BE2C (cell line): Measurements from ENCODE around the gene SCAF1.

ENCODE experiments used
- DNase-seq: peaks from one replicate; pipeline ENCODE4 v3.0.0-alpha.2; 2020
- H3K27me3 ChIP-seq: fragments of 250-450 bp; sonication (Bioruptor Pico); 2 replicates; pipeline ENCODE4 v1.5.1; 2020; ENCODE audit warnings: mild to moderate bottlenecking
- H3K36me3 ChIP-seq: fragments of 250-450 bp; sonication (Bioruptor Pico); 2 replicates; pipeline ENCODE4 v1.5.1; 2020; ENCODE audit warnings: mild to moderate bottlenecking
- H3K4me1 ChIP-seq: fragments of 250-450 bp; sonication (Bioruptor Pico); 2 replicates; pipeline ENCODE4 v1.5.1; 2020
- H3K4me3 ChIP-seq: 2 replicates; pipeline ENCODE4 v1.5.1; 2011; ENCODE audit warnings: low read depth, low read length
- H3K9me3 ChIP-seq: fragments of 250-450 bp; sonication (Bioruptor Pico); 2 replicates; pipeline ENCODE4 v1.5.1; 2020
- TF ChIP-seq, protein P1 (sequence below): IDR thresholded peaks from 2 replicates; pipeline ENCODE4 v1.5.1; 2012; ENCODE audit warnings: mild to moderate bottlenecking, low read depth, low read length

Gene SCAF1

GRCh38 chr19:49676136-49676783 is 34.3 kb downstream of the SCAF1 start:
- DNase-seq, result peak; percentile 84
- Histone ChIP-seq H3K9me3 (no peaks in the 10 kb centered on the region), H3K4me3 (peak overlapping the region; percentile 98), H3K36me3 (peaks cover 12% of the 10 kb centered on the region), H3K4me1 (peaks cover 12% of the 10 kb centered on the region), H3K27me3 (no peaks in the 10 kb centered on the region)
- TF ChIP-seq, protein P1, sequence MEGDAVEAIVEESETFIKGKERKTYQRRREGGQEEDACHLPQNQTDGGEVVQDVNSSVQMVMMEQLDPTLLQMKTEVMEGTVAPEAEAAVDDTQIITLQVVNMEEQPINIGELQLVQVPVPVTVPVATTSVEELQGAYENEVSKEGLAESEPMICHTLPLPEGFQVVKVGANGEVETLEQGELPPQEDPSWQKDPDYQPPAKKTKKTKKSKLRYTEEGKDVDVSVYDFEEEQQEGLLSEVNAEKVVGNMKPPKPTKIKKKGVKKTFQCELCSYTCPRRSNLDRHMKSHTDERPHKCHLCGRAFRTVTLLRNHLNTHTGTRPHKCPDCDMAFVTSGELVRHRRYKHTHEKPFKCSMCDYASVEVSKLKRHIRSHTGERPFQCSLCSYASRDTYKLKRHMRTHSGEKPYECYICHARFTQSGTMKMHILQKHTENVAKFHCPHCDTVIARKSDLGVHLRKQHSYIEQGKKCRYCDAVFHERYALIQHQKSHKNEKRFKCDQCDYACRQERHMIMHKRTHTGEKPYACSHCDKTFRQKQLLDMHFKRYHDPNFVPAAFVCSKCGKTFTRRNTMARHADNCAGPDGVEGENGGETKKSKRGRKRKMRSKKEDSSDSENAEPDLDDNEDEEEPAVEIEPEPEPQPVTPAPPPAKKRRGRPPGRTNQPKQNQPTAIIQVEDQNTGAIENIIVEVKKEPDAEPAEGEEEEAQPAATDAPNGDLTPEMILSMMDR, result no peak

DNA sequence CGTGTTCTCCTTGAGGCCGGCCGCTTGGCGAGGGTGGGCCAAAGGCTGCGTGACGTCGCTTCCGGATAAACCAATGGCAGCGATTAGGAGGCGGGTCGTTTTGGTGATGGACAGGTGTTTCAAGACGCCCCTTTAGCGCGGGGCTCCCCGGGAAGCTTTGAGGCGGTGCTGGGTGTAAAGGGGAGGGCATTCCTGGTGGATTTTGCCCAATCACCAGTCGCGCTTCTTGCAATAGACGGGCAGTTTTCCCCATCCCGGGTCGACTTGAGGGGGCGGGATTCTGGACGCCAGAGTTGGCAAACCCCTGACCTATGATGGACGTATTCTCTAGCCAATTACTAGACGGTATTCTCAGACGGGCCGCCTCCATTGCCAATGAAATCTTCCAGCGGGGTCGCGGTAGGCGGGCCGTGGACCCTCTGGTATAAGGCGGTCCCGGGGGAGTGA is 34.8 kb downstream of the SCAF1 start:
- Histone ChIP-seq H3K4me3 (peak overlapping the region; percentile 98), H3K36me3 (peaks cover 18% of the 10 kb centered on the region), H3K9me3 (no peaks in the 10 kb centered on the region), H3K4me1 (peaks cover 12% of the 10 kb centered on the region), H3K27me3 (no peaks in the 10 kb centered on the region)
- TF ChIP-seq, protein P1, result no peak
- DNase-seq, result peak; percentile 99

DNA sequence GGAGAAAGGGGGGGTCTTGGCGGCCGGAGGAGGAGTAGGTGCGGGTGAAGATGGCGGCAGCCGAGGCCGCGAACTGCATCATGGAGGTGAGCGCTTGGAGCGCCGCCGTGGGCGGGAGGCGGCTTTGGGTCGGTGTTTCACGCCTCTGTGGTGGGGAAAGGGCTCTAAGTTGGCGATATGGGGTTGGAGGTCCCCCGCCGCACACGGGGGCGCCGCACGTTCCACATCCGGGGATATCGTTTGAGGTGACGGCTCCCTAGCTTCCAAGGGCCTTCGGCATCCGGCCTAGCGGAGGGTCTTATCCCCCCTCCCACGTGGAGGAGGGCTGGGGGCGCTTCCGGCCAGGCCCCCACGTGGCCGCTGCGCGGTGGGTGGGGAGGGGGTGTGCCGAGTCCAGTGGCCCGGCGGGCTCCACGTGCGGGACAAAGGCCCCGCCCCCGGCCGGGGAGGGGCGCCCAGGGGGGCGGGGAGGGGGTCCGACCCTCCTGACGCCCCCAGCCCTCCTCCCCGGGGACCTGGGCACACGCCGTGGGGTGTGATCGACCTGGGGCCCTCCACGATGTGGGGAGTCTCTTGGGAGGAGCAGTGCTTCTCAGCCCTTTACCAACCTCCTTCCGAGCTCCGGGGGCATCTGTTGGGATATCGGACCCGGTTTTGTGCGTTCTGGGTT is 35.4 kb downstream of the SCAF1 start, which contains the start of gene PRMT1:
TSS of gene PRMT1 (plus strand) at position 41 of the 670 bp plus-strand sequence. CDS start at position 51, 10 bp downstream.
- H3K9me3 ChIP-seq, result no peaks in the 10 kb centered on the region
- no peaks in the 10 kb centered on the region for H3K27me3 ChIP-seq
- peaks cover 23% of the 10 kb centered on the region for H3K36me3 ChIP-seq
- peak; percentile 79 for DNase-seq
- TF ChIP-seq, protein P1, result no peak
- peak within 1 kb of the TSS; percentile 98 for H3K4me3 ChIP-seq
- H3K4me1 ChIP-seq, result peaks cover 12% of the 10 kb centered on the region

DNA sequence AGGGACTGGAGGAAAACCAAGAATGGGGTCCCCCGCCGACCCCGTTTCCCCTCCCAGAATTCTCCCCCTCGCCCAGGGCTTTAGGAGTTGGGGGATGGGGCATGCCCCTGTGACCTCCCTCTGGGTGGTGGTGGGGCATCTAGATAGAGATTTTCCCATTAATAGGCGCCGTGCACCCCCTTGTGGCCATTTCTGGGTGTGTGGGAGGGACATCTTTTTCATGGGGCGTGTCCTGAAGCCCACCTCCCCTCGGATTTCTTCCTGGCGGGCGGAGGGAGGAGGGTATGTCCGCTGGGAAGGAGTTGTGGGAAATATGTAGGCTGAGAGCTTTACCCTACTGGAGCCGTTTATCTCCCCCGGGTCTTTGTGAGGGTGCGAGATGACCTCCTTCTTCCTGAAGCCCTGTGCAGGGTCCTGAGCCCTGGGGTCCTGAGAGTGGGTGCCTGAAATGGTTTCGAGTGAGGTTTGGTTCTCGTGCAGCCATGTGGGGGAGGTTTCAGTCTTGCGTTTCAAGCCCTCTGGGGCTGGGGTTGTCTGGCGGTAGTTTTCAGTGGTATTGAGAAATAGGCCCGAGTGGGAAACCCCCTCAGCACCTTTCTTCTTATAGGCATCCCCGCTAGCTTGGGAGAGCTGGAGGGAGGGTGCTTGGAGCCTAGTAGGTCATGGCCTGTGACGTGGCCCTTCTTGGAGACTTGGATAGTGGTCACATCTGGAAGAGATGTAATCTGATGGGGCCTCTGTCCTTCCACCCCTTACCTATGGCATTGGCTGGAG is 36.1 kb downstream of the SCAF1 start:
- Histone ChIP-seq H3K36me3 (peaks cover 30% of the 10 kb centered on the region), H3K4me1 (peaks cover 12% of the 10 kb centered on the region), H3K27me3 (no peaks in the 10 kb centered on the region), H3K4me3 (peak overlapping the region; percentile 98), H3K9me3 (no peaks in the 10 kb centered on the region)
- TF ChIP-seq, protein P1, result peak; percentile 71
- DNase-seq, result peak; percentile 90

DNA sequence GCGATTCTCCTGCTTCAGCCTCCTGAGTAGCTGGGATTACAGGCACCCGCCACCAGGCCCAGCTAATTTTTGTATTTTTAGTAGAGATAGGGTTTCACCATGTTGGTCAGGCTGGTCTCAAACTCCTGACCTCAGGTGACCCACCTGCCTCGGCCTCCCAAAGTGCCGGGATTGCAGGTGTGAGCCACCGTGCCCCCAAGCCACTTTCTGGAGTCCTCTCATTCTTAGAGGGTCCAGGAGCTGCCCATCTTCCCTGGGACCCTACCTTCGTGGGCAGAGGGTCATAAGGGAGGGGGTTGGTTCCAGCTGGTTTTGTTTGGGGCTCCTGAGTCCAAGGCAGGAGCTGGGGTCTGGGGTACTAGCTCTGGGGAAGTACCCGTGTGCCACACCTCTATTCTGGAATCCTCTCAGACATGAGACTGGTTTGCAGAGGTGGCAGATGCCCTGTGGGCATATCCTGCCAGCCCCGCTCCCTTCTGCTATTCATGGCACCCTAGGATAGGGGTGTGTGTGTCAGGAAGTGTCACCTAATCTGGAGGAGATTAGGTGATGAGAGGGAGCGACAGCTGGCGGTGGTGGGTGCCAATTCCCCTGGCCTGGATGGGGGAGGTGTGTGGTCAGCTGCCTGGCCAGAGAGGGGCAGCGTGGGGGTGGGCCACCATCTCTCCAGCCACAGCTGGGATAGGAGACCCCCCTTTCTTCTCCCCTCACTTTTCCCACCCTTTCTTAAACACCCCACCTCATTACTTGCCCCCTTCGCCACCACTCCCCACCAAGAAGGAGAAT is 37.2 kb downstream of the SCAF1 start:
- DNase-seq, result no peak
- Histone ChIP-seq H3K36me3 (peaks cover 40% of the 10 kb centered on the region), H3K9me3 (no peaks in the 10 kb centered on the region), H3K27me3 (no peaks in the 10 kb centered on the region), H3K4me3 (peak overlapping the region; percentile 15; the same call in 1 of the 2 replicates), H3K4me1 (peaks cover 12% of the 10 kb centered on the region)
- TF ChIP-seq, protein P1, result no peak
